OCI-LY1 (cell line): Measurements from ENCODE around the gene NBL1.

Experiments
- H2AFZ ChIP-seq: fragments of 200-600 bp; sonication (generic), shearing (Covaris generic); 2 replicates; pipeline ENCODE4 v1.6.0; 2014; ENCODE audit warnings: antibody characterized with exemption, mild to moderate bottlenecking, low read length
- H3F3A ChIP-seq: fragments of 200-600 bp; sonication (generic), shearing (Covaris generic); 2 replicates; pipeline ENCODE4 v1.6.0; 2014; ENCODE audit warnings: mild to moderate bottlenecking, antibody characterized with exemption, low read length, moderate library complexity; ENCODE audit not compliant: insufficient read depth
- H3K27ac ChIP-seq: fragments of 200-600 bp; sonication (generic); 2 replicates; pipeline ENCODE4 v1.5.1; 2014; ENCODE audit warnings: low read length, mixed run types, mild to moderate bottlenecking, low read depth; ENCODE audit not compliant: poor library complexity, severe bottlenecking
- H3K27me3 ChIP-seq: fragments of 200-600 bp; sonication (generic); 2 replicates; pipeline ENCODE4 v1.6.0; 2014; ENCODE audit warnings: antibody characterized with exemption, mild to moderate bottlenecking, low read length, moderate library complexity; ENCODE audit not compliant: insufficient read depth
- H3K36me3 ChIP-seq: fragments of 200-600 bp; sonication (generic); 2 replicates; pipeline ENCODE4 v1.6.1; 2014; ENCODE audit warnings: mild to moderate bottlenecking, antibody characterized with exemption, low read length, moderate library complexity, mixed read lengths; ENCODE audit not compliant: insufficient read depth
- H3K4me1 ChIP-seq: fragments of 200-600 bp; sonication (generic); 2 replicates; pipeline ENCODE4 v1.5.1; 2014; ENCODE audit warnings: mild to moderate bottlenecking, low read length, moderate library complexity; ENCODE audit not compliant: insufficient read depth, severe bottlenecking
- H3K4me2 ChIP-seq: fragments of 200-600 bp; sonication (generic), shearing (Covaris generic); 2 replicates; pipeline ENCODE4 v1.6.1; 2014; ENCODE audit warnings: low read length
- H3K4me3 ChIP-seq: fragments of 200-600 bp; sonication (generic); 2 replicates; pipeline ENCODE4 v1.5.1; 2014; ENCODE audit warnings: low read length, low read depth, mild to moderate bottlenecking, mixed read lengths; ENCODE audit not compliant: poor library complexity, severe bottlenecking
- H3K79me2 ChIP-seq: fragments of 200-600 bp; shearing (Covaris generic); 2 replicates; pipeline ENCODE4 v1.6.1; 2016; ENCODE audit warnings: mixed run types, low read length, mixed read lengths; ENCODE audit not compliant: insufficient read depth
- H3K9ac ChIP-seq: fragments of 200-600 bp; sonication (generic), shearing (Covaris generic); 2 replicates; pipeline ENCODE4 v1.6.1; 2014; ENCODE audit warnings: mild to moderate bottlenecking, low read length, mixed read lengths
- H3K9me2 ChIP-seq: fragments of 200-600 bp; sonication (generic), shearing (Covaris generic); 2 replicates; pipeline ENCODE4 v1.6.1; 2014; ENCODE audit warnings: low read depth, mild to moderate bottlenecking, low read length, mixed read lengths
- H3K9me3 ChIP-seq: fragments of 200-600 bp; shearing (Covaris generic); 2 replicates; pipeline ENCODE4 v1.6.1; 2014; ENCODE audit warnings: low read length, mixed read lengths
- H4K20me1 ChIP-seq: fragments of 200-600 bp; sonication (generic), shearing (Covaris generic); 2 replicates; pipeline ENCODE4 v1.6.0; 2016; ENCODE audit warnings: mild to moderate bottlenecking, low read length; ENCODE audit not compliant: insufficient read depth
- CTCF ChIP-seq: fragments of 200-600 bp; sonication (generic), shearing (Covaris generic); IDR thresholded peaks from 2 replicates; pipeline ENCODE4 v1.5.1; 2017; ENCODE audit warnings: mild to moderate bottlenecking, antibody characterized with exemption, low read length, moderate library complexity, mixed read lengths
- EZH2 ChIP-seq: fragments of 200-600 bp; sonication (generic), shearing (Covaris generic); IDR thresholded peaks from 2 replicates; pipeline ENCODE4 v1.8.0; 2017; ENCODE audit warnings: borderline replicate concordance, mixed run types, mild to moderate bottlenecking, antibody characterized with exemption, low read length, moderate library complexity, mixed read lengths

The NBL1 gene

GRCh38 chr1:19657511-19657910 is 13.4 kb downstream of the NBL1 start:
- Histone ChIP-seq H3K27me3 (no peaks in the 10 kb centered on the region), H3K79me2 (no peaks in the 10 kb centered on the region), H2AFZ (no peak overlapping the region), H3K9ac (no peak overlapping the region), H3K27ac (no peak overlapping the region), H3K4me1 (peaks cover 10% of the 10 kb centered on the region), H3K4me2 (no peak overlapping the region), H3K36me3 (no peaks in the 10 kb centered on the region), H3K4me3 (no peak overlapping the region), H3K9me3 (no peaks in the 10 kb centered on the region), H3K9me2 (no peaks in the 10 kb centered on the region), H4K20me1 (no peaks in the 10 kb centered on the region), H3F3A (no peaks in the 10 kb centered on the region)
- no peak for TF ChIP-seq EZH2
- no peak for TF ChIP-seq CTCF

- Histone ChIP-seq H3K4me2 (no peak overlapping the region), H3K27me3 (no peaks in the 10 kb centered on the region), H3F3A (no peaks in the 10 kb centered on the region), H3K36me3 (no peaks in the 10 kb centered on the region), H3K4me1 (peaks cover 10% of the 10 kb centered on the region), H4K20me1 (no peaks in the 10 kb centered on the region), H3K79me2 (no peaks in the 10 kb centered on the region), H3K9me2 (no peaks in the 10 kb centered on the region), H3K9ac (no peak overlapping the region), H3K9me3 (no peaks in the 10 kb centered on the region), H3K4me3 (no peak overlapping the region), H3K27ac (no peak overlapping the region), H2AFZ (no peak overlapping the region)
- TF ChIP-seq EZH2 (no peak), CTCF (no peak)
Measured at GRCh38 chr1:19658186-19658585, 14.1 kb downstream of the NBL1 start.

DNA sequence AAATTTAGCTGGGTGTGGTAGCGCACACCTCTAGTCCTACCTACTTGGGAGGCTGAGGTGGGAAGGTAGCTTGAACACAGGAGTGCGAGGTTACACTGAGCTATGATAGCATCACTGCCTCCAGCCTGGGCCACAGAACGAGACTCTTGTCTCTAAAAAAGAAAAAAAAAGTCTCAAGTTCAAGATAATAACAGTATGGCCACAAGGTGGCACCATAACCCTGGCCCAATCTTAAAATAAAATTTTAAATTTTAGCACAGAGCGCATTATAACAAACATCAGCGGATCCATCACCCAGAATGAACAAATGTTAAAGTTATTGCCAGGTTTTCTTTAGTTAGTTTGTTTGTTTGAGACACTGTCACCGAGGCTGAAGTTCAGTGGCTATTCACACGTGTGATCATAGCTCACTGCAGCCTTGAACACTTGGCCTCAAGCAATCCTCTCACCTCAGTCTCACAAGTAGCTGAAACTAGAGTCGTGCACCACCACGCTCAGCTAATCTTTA is 17.7 kb downstream of the NBL1 start:
- H3K4me1 ChIP-seq: no peaks in the 10 kb centered on the region
- H3K27ac ChIP-seq: no peak overlapping the region
- H3F3A ChIP-seq: no peaks in the 10 kb centered on the region
- no peak overlapping the region for H2AFZ ChIP-seq
- H3K9ac ChIP-seq: no peak overlapping the region
- no peaks in the 10 kb centered on the region for H3K9me3 ChIP-seq
- H3K27me3 ChIP-seq: no peaks in the 10 kb centered on the region
- TF ChIP-seq EZH2: no peak
- TF ChIP-seq CTCF: peak; percentile 77
- H3K4me3 ChIP-seq: no peak overlapping the region
- H3K36me3 ChIP-seq: no peaks in the 10 kb centered on the region
- no peaks in the 10 kb centered on the region for H4K20me1 ChIP-seq
- no peaks in the 10 kb centered on the region for H3K79me2 ChIP-seq
- H3K4me2 ChIP-seq: no peak overlapping the region
- H3K9me2 ChIP-seq: no peaks in the 10 kb centered on the region
